HG03378 (cell line): ENCODE results near the gene POGK.
"Not testable (repeated sequence)": the region's sequence is repeated elsewhere in the genome, so short reads cannot be mapped to it uniquely, and the experiment has no call there.

Experiments
- ATAC-seq: cut with Tn5 transposase; IDR thresholded peaks from one replicate; pipeline ENCODE4 v1.9.1; 2021; ENCODE audit warnings: mild to moderate bottlenecking, moderate library complexity; ENCODE audit not compliant: unreplicated experiment

Gene POGK

GRCh38 chr1:166838766-166839599 lies at the start of gene POGK:
Gene POGK, plus strand, starts transcription at chr1:166839475. Its CDS starts 1,482 bp downstream, at chr1:166840957.
- peak; percentile 91 for ATAC-seq

- no peak for ATAC-seq
Observed at GRCh38 chr1:166796620-166797236, 42.5 kb upstream of the POGK start.

GRCh38 chr1:166808952-166809351 lies 30.3 kb upstream of the POGK start:
- ATAC-seq = no peak

DNA sequence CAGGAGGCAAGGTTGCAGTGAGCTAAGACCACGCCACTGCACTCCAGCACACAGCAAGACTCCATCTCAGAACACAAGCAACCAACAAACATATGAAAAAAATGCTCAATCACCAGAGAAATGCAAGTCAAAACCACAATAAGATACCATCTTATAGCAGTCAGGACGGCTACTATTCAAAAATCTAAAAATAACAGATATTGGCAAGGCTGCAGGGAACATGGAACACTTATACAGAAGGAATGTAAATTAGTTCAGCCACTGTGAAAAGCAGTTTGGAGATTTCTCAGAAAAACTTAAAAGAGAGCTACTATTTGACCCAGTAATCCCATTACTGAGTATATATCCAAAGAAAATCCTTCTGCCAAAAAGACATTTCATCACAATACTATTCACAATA lies 27.6 kb upstream of the POGK start:
- ATAC-seq = no peak

- no peak for ATAC-seq
Observed at GRCh38 chr1:166813508-166814223, 25.6 kb upstream of the POGK start.

DNA sequence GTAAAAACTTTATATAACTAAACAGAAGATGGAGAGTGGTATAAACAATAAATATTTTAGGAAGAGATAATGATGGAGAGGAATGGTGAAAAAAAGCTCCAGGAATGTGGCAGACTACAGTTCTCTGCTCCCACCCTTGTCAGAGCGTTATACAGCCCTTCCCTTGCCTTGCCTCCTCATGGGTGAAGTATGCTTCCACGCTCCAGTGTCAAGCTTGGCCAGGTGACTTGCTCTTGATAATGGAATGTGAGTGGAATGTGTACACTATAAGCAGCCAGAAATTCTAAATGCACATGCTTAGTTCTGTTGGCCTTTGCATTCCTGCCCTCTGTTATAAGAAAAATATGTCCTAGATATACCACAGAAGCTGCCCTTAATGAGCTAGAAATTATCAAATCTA lies 24.7 kb upstream of the POGK start:
- ATAC-seq = no peak

DNA sequence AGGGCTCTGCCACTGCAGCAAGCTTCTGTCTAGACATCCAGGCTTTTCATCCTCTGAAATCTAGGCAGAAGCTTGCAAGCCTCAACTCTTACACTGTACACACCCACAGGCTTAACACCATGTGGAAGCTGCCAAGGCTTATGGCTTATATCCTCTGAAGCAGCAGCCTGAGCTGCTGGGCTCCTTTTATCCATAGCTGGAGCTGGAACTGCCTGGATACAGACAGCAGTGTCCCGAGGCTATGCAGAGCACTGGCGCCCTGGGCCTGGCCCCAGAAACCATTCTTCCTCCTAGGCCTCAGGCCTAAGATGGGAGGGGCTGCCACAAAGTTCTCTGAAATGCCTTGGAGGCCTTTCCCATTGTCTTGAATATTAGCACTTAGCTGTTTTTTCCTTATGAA lies 19.3 kb upstream of the POGK start:
- ATAC-seq = no peak

- ATAC-seq = no peak
Observed at GRCh38 chr1:166822385-166822784, 16.9 kb upstream of the POGK start.

- no peak for ATAC-seq
Observed at GRCh38 chr1:166827426-166827825, 11.8 kb upstream of the POGK start.

DNA sequence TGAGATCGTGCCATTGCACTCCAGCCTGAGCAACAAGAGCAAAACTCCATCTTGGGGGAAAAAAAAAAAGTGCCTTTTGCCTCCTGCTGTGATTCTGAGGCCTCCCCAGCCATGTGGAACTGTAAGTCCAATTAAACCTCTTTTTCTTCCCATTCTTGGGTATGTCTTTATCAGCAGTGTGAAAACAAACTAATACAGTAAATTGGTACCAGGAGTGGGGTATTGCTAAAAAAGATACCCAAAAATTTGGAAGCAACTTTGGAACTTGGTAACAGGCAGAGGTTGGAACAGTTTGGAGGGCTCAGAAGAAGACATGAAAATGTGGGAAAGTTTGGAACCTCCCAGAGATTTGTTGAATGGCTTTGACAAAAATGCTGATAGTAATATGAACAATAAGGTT lies 9.5 kb upstream of the POGK start:
- not testable (repeated sequence) for ATAC-seq

- no peak for ATAC-seq
Observed at GRCh38 chr1:166836733-166837132, 2.5 kb upstream of the POGK start.

DNA sequence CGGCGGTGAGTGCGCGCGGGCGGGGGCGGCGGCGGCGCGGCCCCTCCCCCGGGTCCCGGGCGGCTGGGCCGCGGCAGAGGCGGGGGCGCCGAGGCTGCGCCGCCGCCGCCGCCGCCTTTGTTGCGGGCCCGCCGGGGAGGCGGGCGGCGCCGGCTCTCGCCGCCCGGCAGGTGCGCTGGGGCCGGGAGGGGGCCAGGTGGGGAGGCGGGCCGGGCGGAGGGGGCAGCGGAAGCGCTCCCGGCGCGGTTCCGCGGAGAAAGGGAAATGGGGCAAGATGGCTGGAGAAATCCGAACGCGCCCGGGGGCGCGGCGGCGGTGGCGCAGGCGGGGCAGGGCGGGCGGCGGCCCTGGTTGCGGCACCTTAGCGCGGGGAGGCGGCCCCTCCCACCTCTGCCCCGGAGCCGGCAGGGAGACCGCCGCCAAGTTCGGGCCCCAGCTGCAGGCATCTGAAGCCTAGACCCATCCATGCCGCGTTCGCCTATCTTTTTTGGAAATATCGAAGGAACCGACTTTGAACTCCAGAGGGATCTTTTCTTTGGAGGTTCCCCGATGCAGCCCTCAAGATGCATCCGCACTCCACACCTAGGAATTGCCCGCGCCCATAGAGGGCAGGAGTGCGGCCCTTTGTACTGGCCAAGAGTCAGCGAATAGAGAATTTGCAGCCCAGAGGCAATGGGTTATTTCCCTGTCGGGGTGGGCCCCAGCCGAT lies 479 bp downstream of the POGK start:
- no peak for ATAC-seq

- no peak for ATAC-seq
Observed at GRCh38 chr1:166840309-166841274, 1.3 kb downstream of the POGK start.

DNA sequence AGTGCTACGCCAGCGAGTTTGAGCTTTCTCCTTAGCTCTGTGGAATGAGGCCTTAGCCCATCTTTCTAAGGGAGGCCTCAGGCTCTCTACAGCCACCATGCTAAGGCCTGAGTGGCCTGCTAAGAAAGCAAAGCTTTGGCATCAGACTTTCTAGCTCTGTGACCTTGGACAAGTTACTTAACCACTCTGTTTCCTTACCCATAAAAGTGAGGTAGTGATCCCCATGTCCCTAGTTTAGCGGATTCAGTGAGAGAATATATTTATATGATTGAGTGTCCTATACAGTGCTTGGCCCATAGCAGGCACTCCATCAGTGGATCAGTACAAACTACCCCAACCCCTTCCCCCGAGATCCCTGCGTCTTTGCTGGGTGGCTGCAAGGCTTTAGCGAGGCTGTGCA lies 4.0 kb downstream of the POGK start:
- no peak for ATAC-seq

GRCh38 chr1:166843769-166844596 lies 4.7 kb downstream of the POGK start:
- no peak for ATAC-seq

DNA sequence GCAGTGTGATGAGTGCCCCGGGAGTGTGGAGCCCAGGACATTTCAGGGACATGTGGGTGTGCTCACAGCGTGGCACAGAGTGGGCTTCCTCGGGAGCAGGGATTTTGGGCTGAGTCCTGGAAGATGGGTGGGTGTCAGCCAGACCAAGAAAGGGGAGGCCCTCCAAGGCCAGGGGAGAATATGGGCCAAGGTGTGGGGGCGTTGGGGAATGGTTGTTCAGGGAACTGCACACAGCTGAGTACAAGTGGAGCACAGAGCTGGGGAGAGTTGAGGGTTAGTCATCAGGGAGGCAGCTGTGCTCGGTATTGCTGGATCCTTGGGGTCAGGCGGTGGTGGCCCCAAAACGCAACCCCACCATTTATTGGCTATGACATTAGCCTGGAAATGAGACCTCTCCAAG lies 5.5 kb downstream of the POGK start:
- ATAC-seq = no peak

- ATAC-seq = no peak
Observed at GRCh38 chr1:166848193-166848592, 8.9 kb downstream of the POGK start.

GRCh38 chr1:166849135-166849534 lies 9.9 kb downstream of the POGK start:
- no peak for ATAC-seq

DNA sequence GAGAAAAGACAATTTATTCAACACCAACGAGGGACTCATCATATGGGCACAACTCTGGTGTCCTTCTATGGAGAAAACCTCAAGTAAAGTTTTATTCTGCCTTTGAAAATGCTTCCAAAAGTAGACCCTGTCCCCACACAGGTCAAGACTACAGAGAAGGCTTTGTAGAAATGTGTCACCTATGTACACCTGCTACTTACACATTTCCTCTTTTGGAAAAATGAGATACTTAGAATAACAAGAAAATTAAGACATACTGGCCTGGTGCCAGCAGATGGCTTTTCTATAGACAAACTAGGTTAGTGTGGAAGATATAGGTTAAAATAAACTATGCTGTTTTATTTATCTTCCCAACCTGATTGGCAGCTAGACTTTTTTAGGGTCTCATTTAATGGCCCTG lies 13.6 kb downstream of the POGK start:
- ATAC-seq = no peak
